Glutamatergic neuron (in vitro differentiated cells): Measurements from ENCODE around the gene TSPAN14. TPM values are rescaled to one million over a fixed set of nuclear protein-coding genes. Genes with fewer than 3 reads are reported as not detected.

ENCODE experiments used
- DNase-seq: peaks from one replicate; pipeline ENCODE4 v3.0.0; 2022
- H3K27ac Mint-ChIP-seq: one replicate; pipeline ENCODE4 v1.8.0; 2020; ENCODE audit warnings: mild to moderate bottlenecking, mixed read lengths, inconsistent platforms; ENCODE audit not compliant: unreplicated experiment
- H3K27me3 Mint-ChIP-seq: one replicate; pipeline ENCODE4 v1.8.0; 2020; ENCODE audit warnings: mild to moderate bottlenecking, moderate library complexity, mixed read lengths, inconsistent platforms; ENCODE audit not compliant: unreplicated experiment
- H3K36me3 Mint-ChIP-seq: one replicate; pipeline ENCODE4 v1.8.0; 2020; ENCODE audit warnings: mild to moderate bottlenecking, mixed read lengths, inconsistent platforms; ENCODE audit not compliant: unreplicated experiment
- H3K4me1 Mint-ChIP-seq: one replicate; pipeline ENCODE4 v1.8.0; 2020; ENCODE audit warnings: mild to moderate bottlenecking, low read depth, mixed read lengths, inconsistent platforms; ENCODE audit not compliant: unreplicated experiment
- H3K4me3 Mint-ChIP-seq: one replicate; pipeline ENCODE4 v1.8.0; 2020; ENCODE audit warnings: mild to moderate bottlenecking, mixed read lengths, inconsistent platforms; ENCODE audit not compliant: unreplicated experiment
- H3K9me3 Mint-ChIP-seq: one replicate; pipeline ENCODE4 v1.8.0; 2020; ENCODE audit warnings: mild to moderate bottlenecking, moderate library complexity, mixed read lengths, inconsistent platforms; ENCODE audit not compliant: unreplicated experiment
- CTCF ChIP-seq: fragments of 200-600 bp; sonication (generic); IDR thresholded peaks from one replicate; pipeline ENCODE4 v1.5.0; 2021; ENCODE audit not compliant: partially characterized antibody, unreplicated experiment
- total RNA-seq: library from RNA; stranded (reverse); fragmentation: NEBNext Ultra II Directional; extraction: Animal tissue kit (Norgen Biotek cat#: 25700); gene quantifications from one replicate; pipeline ENCODE4 v1.2.1, GENCODE V29; 2021; ENCODE audit not compliant: unreplicated experiment

TSPAN14 gene
- total RNA-seq, 1 donor from 2014 or later, result 141 TPM

- Mint-ChIP-seq H3K27me3 (peaks cover 9% of the 10 kb centered on the region), H3K4me1 (peaks cover 25% of the 10 kb centered on the region), H3K36me3 (peaks cover 5% of the 10 kb centered on the region), H3K4me3 (peak overlapping the region; percentile 33), H3K9me3 (peaks cover 12% of the 10 kb centered on the region), H3K27ac (peak overlapping the region; percentile 83)
- DNase-seq, result no peak
- no peak for TF ChIP-seq CTCF
Measured at GRCh38 chr10:80444124-80444523, 10.0 kb upstream of the TSPAN14 start.

- Mint-ChIP-seq H3K27me3 (peaks cover 9% of the 10 kb centered on the region), H3K4me1 (peaks cover 25% of the 10 kb centered on the region), H3K9me3 (peaks cover 12% of the 10 kb centered on the region), H3K4me3 (peak overlapping the region; percentile 33), H3K27ac (peak overlapping the region; percentile 83), H3K36me3 (peaks cover 5% of the 10 kb centered on the region)
- no peak for TF ChIP-seq CTCF
- no peak for DNase-seq
Measured at GRCh38 chr10:80444646-80445319, 9.3 kb upstream of the TSPAN14 start.

DNA sequence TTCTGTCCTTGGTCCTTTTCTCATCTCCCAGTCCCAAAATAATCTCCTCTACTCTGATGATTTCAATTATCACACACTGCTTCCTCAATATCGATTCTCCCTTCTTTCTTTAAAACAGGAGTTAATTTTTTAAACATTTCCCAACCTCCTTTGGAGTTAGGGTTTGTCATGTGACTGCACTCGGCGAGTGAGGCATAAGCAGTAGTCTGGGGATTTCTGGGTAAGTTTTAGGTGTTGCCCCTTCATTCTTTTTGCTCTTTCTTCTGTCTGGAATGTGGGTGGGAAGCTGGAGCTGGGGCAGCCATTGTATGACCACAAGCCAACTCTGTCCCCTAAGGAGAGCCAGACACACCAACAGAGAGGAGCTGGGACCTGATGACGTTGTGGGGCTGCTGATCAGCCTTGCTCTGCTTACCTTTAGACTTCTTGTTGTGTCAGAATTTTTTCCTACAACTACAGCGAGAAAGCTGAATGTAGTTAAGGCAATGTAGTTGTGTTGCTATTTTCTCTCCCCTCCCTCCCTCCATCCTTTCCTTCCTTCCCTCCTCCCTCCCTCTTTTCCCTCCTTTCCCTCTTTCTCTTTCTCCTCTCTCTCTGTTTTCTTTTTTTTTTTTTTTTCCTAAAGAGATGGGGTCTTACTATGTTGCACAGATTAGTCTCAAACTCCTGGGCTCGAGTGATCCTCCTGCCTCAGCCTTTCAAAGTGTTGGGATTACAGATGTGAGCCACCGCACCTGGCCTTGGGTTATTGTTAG lies 6.5 kb upstream of the TSPAN14 start:
- DNase-seq, result no peak
- Mint-ChIP-seq H3K4me1 (peaks cover 22% of the 10 kb centered on the region), H3K36me3 (peaks cover 5% of the 10 kb centered on the region), H3K27ac (no peak overlapping the region), H3K27me3 (peaks cover 9% of the 10 kb centered on the region), H3K9me3 (peaks cover 12% of the 10 kb centered on the region), H3K4me3 (no peak overlapping the region)
- no peak for TF ChIP-seq CTCF

DNA sequence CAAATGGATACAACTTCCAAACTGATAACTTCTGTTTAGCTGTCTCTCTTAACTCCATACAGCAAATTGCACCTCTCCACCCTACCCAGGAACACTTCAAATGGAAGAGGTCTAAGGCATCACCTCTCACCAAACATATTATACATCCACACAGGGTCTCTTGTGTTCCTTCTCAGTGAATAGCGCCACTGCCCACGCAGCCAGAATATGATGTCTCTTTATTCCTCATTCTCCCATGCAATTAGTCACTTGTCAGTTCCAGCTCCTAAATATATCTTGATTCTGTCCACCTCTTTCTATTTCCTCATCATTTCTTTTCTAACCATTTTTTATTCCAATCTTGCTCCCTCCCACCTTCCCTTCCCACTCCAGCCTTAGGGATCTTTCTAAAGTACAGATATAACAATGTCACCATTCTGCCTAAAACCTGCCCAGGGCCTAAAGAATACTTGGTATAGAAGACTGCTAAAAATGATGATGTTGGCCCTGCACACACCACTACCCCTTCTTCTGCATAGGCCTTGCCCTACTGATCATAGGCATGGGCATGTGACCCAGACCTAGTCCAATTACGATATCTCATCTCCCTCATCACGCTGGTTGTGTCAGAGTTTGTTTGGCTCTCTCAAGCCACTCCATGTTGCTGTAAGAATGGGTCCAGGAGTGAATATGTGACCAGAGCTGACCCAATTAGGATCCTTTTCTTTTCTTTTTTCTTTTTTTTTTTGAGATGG lies 5.7 kb upstream of the TSPAN14 start:
- DNase-seq, result no peak
- Mint-ChIP-seq H3K36me3 (peaks cover 5% of the 10 kb centered on the region), H3K27me3 (peaks cover 10% of the 10 kb centered on the region), H3K9me3 (peaks cover 10% of the 10 kb centered on the region), H3K4me3 (no peak overlapping the region), H3K4me1 (peaks cover 18% of the 10 kb centered on the region), H3K27ac (no peak overlapping the region)
- TF ChIP-seq CTCF, result no peak
